WTC11 (cell line): ENCODE data around the gene MAT2A. TPM values are rescaled to one million over a fixed set of nuclear protein-coding genes. Genes with fewer than 3 reads are reported as not detected.

Experiments
- AFF4 ChIP-seq: sonication (generic); formaldehyde crosslinking; IDR thresholded peaks from 2 replicates; pipeline ENCODE4 v1.8.1; 2023; ENCODE audit warnings: mild to moderate bottlenecking, missing genetic modification reagents, borderline replicate concordance
- ATF1 ChIP-seq: sonication (generic); formaldehyde crosslinking; IDR thresholded peaks from 2 replicates; pipeline ENCODE4 v1.8.1; 2023; ENCODE audit warnings: mild to moderate bottlenecking, moderate library complexity, missing genetic modification reagents
- FOXJ3 ChIP-seq: sonication (generic); formaldehyde crosslinking; IDR thresholded peaks from 2 replicates; pipeline ENCODE4 v1.9.0; 2021; ENCODE audit warnings: missing genetic modification reagents, mild to moderate bottlenecking, borderline replicate concordance
- GABPB1 ChIP-seq: sonication (generic); formaldehyde crosslinking; IDR thresholded peaks from 2 replicates; pipeline ENCODE4 v1.8.1; 2023; ENCODE audit warnings: mild to moderate bottlenecking, missing genetic modification reagents
- HMGXB4 ChIP-seq: sonication (generic); formaldehyde crosslinking; IDR thresholded peaks from 2 replicates; pipeline ENCODE4 v1.8.1; 2023; ENCODE audit warnings: mild to moderate bottlenecking, moderate library complexity, missing genetic modification reagents
- KAT7 ChIP-seq: sonication (generic); formaldehyde crosslinking; IDR thresholded peaks from 2 replicates; pipeline ENCODE4 v1.8.1; 2023; ENCODE audit warnings: missing genetic modification reagents, mild to moderate bottlenecking, borderline replicate concordance
- NFATC4 ChIP-seq: fragments of 250-450 bp; sonication (Bioruptor Pico); IDR thresholded peaks from 2 replicates; pipeline ENCODE4 v1.9.0; 2021; ENCODE audit warnings: mild to moderate bottlenecking
- PRDM15 ChIP-seq: sonication (generic); formaldehyde crosslinking; IDR thresholded peaks from 2 replicates; pipeline ENCODE4 v1.8.0; 2022; ENCODE audit warnings: missing genetic modification reagents
- RELA ChIP-seq: sonication (generic); formaldehyde crosslinking; IDR thresholded peaks from 2 replicates; pipeline ENCODE4 v1.8.1; 2022; ENCODE audit warnings: missing genetic modification reagents, mild to moderate bottlenecking, borderline replicate concordance
- SMAD3 ChIP-seq: sonication (generic); formaldehyde crosslinking; IDR thresholded peaks from 2 replicates; pipeline ENCODE4 v1.8.0; 2022; ENCODE audit warnings: missing genetic modification reagents, mild to moderate bottlenecking, borderline replicate concordance
- TEAD4 ChIP-seq: sonication (generic); formaldehyde crosslinking; IDR thresholded peaks from 2 replicates; pipeline ENCODE4 v1.8.0; 2022; ENCODE audit warnings: mild to moderate bottlenecking, missing genetic modification reagents
- ZBTB21 ChIP-seq: sonication (generic); formaldehyde crosslinking; IDR thresholded peaks from 2 replicates; pipeline ENCODE4 v1.8.1; 2023; ENCODE audit warnings: mild to moderate bottlenecking, missing genetic modification reagents, borderline replicate concordance
- ZNF425 ChIP-seq: fragments of 250-450 bp; sonication (Bioruptor Pico); conservative IDR thresholded peaks from 2 replicates; pipeline ENCODE4 v1.9.0; 2021; ENCODE audit warnings: mild to moderate bottlenecking
- total RNA-seq: library from RNA; stranded (reverse); gene quantifications from 3 replicates; pipeline ENCODE4 v1.2.3, GENCODE V29; 2021
- TF ChIP-seq, protein P1 (sequence below): fragments of 250-450 bp; sonication (Bioruptor Pico); IDR thresholded peaks from 2 replicates; pipeline ENCODE4 v1.9.0; 2021; ENCODE audit warnings: moderate library complexity, mild to moderate bottlenecking, inconsistent platforms, borderline replicate concordance

MAT2A gene
- total RNA-seq, 1 experiment from 2014 or later = 222 TPM

DNA sequence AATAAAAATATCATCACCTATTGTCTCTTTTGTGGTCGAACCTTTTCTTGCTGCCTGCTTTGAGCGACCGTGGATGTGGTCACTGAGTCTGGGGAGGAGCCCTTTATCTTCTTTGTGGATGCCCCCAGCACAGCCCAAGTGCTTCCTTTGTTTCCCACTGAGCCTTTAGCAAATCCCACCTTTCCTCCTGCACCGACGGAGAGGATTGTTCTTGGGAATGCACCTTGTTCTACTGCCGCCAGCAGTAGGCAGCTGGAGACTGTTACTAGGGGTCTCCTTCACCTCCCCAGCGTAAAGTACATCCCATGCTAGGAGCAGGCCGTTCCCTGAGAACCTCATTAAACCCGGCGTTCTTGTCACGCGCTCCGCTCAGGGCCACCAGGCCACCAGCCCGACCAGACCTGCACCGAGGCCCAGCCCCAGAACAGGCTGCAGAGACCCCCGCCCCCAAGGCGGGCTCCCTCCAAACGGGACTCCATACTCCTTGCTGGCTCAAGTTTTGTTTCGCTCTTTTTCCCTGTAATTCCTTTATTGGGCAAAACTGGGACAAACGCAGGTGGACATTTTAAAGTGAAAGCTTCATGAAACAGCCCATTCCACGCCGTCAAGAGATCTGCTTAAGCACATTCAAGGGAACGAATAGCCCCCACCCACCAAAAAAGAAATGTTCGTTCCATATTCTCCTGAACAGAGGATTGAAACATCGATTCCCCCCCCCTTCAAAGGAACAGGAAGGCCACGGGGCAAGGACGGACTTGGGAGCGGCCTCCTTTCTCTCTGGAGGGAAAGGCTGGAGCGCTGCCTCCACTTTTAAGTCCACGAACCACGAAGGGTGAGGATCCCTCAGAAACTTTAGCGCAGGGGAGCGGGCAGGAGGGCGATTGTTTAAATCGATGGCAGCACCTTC, 1.1 kb upstream of the MAT2A start (continued):
- TF ChIP-seq FOXJ3 (CRISPR knock-in tag) = no peak
- TF ChIP-seq HMGXB4 (CRISPR knock-in tag) = peak; percentile 38; the same call in 1 of the 2 replicates
- TF ChIP-seq, protein P1, sequence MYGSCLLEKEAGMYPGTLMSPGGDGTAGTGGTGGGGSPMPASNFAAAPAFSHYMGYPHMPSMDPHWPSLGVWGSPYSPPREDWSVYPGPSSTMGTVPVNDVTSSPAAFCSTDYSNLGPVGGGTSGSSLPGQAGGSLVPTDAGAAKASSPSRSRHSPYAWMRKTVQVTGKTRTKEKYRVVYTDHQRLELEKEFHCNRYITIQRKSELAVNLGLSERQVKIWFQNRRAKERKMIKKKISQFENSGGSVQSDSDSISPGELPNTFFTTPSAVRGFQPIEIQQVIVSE (CRISPR knock-in tag) = no peak
- TF ChIP-seq NFATC4 = 0 out of 2 replicates have a peak, but pooled peaks have one; percentile 3
- no peak for TF ChIP-seq AFF4
- no peak for TF ChIP-seq ATF1 (CRISPR knock-in tag)
- TF ChIP-seq ZBTB21 = no peak
- TF ChIP-seq KAT7 (CRISPR knock-in tag) = no peak
- no peak for TF ChIP-seq GABPB1 (CRISPR knock-in tag)
- TF ChIP-seq SMAD3 (CRISPR knock-in tag) = 0 out of 2 replicates have a peak, but pooled peaks have one; percentile 54
- TF ChIP-seq ZNF425 (CRISPR knock-in tag) = no peak
- TF ChIP-seq TEAD4 (CRISPR knock-in tag) = no peak
- TF ChIP-seq PRDM15 = no peak
- TF ChIP-seq RELA (CRISPR knock-in tag) = no peak
- TF ChIP-seq, all 79 proteins: peak for 9
